HG03045 (cell line): Measurements from ENCODE around the gene PPP2R3B.
"Not testable (repeated sequence)": the region's sequence is repeated elsewhere in the genome, so short reads cannot be mapped to it uniquely, and the experiment has no call there.

Experiments
- ATAC-seq: cut with Tn5 transposase; IDR thresholded peaks from one replicate; pipeline ENCODE4 v1.9.1; 2021; ENCODE audit warnings: mild to moderate bottlenecking, moderate library complexity; ENCODE audit not compliant: unreplicated experiment

Gene PPP2R3B

DNA sequence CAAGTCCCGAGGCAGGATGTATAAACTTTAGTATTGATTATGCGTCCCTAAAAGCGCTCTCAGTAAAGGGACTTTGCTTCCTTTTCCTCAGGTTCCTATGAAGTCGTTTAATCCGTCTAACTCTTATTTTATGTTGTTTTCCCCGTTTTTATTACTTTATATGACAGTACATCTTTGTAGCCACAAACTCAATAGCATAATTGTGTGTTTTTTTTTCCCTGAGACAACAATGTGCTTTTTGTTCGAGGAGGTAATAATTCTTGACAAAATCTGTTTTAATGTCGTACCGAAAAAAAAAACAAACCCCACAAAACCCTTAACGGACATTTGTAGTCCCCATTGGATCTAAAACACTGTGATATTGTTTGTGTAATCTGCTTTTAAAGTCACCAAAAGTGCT is 17.9 kb upstream of the PPP2R3B start:
- ATAC-seq: no peak

GRCh38 chrX:402857-403256 is 16.1 kb upstream of the PPP2R3B start:
- ATAC-seq: no peak

GRCh38 chrX:400258-400657 is 13.6 kb upstream of the PPP2R3B start:
- no peak for ATAC-seq

DNA sequence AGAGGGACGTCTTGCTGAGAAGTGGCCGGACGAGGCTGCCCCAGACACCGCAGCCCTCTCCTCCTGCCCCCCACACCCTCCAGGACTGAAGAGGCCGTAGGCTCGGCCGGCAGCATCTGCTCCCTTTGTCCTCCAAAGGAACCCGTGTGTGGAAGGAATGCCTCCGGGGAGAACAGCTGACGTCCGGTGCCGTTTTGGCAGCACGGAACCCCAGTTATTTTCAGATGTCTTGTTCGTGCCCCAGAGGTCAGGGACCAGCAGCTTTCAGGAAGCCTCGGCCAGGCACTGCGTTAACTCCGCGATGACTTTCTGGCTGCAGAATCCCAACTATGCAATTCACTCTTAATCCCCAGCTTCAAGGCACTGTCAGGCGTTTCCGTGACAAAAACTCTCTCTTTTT is 10.9 kb upstream of the PPP2R3B start:
- ATAC-seq: no peak

DNA sequence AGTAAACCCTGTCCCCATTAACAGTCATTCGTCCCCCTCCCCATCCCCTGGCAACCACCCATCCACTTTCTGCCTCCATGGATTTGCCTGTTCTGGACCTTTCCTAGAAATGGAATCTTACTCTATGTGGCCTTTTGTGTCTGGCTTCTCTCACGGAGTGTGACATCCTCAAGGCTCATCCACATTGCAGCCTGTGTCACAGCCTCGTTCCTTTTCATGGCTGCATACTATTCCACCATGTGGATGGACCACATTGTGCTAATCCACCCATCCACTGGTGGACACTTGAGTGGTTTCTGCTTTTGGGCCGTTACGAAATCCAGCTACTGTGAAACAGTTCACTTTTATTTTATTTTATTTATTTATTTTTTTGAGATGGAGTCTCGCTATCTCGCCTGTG is 8.1 kb upstream of the PPP2R3B start:
- ATAC-seq: no peak

DNA sequence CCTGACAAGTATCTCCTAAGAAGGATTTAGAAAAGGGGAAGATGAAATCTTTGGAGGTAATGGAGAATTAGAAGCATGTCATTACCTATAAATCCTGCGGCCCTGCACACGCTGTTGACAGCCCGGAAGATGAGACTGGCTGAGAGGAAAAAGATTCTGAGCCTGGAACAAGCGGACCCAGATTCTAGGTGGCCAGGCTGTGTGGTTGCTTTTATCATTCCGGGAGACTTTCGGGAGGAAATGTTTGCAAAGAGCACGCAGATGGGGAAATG is 5.8 kb upstream of the PPP2R3B start:
- ATAC-seq: no peak

DNA sequence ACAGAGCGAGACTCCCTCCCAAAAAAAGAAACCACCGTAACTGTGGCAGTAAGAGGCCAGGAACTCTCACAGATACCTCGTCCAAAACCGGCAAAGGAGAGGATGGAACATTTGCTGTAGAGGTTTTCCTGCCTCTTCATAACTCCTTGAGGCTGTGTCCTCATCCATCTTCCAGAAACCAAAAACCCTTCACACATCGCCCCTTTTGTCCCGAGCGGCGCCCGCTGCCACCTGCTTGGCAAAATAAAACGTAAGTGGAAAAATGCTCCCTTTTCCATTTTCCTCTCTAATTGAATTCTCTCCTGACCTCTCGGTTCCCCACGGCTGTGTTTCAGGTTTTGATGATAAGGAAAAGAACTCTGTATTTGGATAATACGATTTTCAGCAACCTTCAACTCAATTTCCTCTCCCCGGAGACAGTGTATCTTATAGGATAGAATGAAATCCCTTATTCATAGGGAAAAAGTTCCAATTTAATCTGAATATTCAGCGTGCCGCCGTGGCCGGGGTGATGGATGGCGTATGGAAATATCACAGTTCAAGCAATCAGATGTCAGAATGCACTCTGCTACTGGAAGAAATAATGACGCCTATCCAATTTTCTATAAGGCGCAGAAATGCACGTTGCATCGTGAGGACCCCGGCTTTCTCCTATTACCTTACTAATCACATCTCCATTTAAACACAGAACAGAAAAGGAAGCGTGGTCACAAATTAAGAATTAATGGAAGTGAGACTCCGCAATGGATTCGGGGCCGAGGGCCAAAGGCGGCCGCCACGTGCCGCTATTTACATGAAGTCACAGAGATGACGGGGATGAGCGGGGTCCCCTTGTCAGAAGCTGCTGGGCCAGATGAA is 5.2 kb upstream of the PPP2R3B start:
- ATAC-seq: no peak

DNA sequence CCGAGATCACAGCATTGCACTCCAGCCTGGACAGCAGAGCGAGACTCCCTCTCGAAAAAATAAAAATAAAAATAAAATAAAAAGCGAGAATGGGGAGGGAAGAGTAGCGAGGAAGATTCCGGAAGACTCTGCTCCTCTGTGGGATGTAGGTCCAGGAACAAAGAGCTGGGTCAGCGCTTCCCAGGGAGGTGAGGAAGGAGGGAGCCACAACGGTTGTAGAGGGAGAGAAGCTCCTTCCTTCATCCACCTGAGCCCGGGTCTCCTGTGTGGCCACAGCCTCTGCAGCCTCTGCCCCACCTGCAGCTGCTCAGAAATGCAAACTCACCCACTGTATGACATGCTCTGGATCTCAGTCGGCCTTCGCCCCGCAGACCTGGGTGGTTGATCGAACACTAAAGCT is 3.8 kb upstream of the PPP2R3B start:
- ATAC-seq: no peak

GRCh38 chrX:389021-389441 is 2.3 kb upstream of the PPP2R3B start:
- no peak for ATAC-seq

DNA sequence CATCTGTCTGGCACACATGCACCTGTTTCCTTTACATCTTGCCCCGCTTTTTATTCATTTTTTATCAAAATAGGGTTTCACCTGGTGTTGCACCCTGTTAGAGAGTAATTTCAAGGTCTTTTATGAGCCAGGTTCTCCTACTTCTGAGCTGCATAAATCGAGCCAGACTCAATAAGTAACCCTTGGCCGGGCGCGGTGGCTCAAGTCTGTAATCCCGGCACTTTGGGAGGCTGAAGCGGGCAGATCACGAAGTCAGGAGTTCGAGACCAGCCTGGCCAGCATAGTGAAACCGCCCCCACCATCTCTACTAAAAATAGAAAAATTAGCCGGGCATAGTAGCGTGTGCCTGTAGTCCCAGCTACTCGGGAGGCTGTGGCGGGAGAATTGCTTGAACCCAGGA is 1.0 kb upstream of the PPP2R3B start:
- ATAC-seq: no peak

DNA sequence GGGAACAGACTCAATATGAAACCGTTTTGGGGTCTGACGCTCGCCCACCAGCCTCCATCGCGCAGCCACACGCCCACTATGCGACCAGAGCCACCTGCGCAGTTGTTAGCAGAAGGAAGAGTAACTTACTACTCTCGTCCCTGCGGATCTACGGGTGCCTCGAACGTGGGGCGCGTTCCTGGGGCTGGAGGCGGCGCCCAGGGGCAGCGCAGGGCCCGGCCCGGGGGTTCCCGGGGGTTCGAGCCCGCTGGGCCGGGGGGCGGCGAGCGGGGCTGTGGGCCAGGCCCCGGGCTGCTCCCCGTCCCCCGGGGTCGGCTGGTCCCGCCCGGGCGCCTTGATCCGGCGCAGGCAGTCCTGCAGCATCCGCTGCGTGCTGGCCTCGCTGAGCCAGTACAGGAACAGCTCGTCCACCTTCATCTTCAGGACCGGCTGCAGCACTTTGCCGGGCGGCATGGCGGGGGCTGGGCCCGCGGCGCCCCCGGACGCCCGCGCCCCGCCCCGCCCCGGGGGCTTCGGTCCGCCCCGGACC is 404 bp downstream of the PPP2R3B start:
- peak; percentile 23 for ATAC-seq

DNA sequence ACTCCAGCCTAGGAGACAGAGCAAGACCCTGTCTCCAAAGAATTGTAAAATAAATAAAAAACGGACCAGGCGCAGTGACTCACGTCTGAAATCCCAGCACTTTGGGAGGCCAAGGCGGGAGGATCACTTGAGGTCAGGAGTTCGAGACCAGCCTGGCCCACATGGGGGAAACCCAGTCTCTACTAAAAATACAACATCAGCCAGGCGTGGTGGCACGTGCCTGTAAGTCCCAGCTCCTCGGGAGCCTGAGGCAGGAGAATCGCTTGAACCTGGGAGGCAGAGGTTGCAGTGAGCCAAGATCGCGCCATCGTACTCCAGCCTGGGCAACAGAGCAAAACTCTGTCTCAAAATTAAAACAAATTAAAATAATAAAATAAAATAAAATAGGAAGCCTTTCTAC is 971 bp downstream of the PPP2R3B start:
- not testable (repeated sequence) for ATAC-seq

- ATAC-seq: no peak
These were observed 1.8 kb downstream of the PPP2R3B start for GRCh38 chrX:384861-385260.

DNA sequence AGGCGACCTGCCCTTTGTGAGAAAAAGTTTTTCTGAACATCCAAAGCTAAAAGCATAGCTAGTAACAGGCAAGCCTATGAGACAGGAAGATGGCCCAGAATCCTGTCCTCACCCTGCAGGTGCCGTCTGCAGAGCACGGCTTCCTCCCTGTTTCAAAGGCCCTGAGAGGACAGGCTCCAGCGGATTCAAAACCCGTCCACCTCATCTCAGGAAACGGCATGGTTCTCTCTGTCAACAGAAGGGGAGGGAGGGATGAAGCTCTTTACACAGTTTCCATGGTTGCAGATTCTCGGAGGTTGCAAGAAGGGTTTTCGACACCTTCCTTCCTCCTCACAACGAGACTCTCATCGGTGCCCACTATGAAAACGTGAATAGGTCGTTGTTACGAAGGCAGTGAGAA is 8.3 kb downstream of the PPP2R3B start:
- no peak for ATAC-seq

DNA sequence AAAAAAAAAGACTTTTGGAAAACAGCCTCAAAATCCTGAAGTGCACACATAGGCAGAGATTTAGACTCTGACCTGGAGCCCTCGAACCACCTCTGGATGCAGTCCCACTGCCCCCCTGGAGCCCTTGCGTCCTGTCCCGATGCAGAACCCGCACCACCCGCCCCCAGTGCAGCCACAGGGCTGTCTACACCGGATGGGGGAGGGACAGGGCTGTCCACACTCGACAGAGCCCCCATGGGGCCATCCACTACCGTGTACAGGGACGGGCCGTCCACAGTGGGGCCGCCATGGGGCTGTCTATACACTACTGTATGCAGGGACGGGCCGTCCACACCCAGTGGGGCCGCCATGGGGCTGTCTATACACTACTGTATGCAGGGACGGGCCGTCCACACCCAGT is 10.5 kb downstream of the PPP2R3B start:
- not testable (repeated sequence) for ATAC-seq

GRCh38 chrX:375181-376036 is 11.3 kb downstream of the PPP2R3B start:
- no peak for ATAC-seq

GRCh38 chrX:374596-374995 is 12.1 kb downstream of the PPP2R3B start:
- no peak for ATAC-seq

DNA sequence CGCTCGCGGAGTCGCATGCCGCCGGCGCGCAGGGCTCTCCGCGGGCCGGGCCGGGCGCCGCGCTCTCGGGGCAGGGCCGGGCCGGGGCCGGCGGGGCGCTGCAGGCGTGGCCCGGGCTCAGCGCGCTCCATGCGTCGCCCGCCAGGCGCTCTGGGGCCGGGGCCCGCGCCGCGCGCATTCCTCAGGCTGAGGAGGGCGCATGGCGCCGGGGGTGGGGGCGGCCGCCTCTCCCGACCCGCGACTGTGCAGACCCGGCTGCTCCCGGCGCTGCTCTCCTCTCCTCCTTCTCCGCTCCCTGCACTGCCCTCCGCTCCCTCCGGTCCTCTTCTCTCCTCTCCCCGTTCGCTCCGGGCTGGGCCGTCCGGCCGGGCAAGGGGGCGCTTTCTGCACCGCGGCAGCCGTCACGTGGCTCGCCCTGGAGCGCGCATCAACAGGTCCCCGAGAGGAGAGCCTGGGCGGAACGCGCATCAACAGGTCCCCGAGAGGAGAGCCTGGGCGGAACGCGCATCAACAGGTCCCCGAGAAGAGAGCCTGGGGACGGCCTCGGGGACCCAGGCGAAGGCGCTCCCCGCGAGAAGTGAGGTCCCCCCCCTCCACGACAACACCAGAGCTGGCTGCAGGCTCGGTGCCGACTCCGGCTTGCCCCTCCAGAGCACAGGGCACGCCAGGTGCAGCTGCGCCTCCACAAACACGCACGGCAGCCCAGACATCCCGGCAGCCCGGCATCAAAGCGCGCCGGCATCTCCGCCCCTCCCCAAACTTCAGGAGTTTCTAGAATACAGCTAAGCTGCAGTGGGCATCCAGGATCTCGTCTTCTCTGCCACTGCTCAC is 12.9 kb downstream of the PPP2R3B start:
- no peak for ATAC-seq

- ATAC-seq: no peak
These were observed 13.7 kb downstream of the PPP2R3B start for GRCh38 chrX:372856-373640.

DNA sequence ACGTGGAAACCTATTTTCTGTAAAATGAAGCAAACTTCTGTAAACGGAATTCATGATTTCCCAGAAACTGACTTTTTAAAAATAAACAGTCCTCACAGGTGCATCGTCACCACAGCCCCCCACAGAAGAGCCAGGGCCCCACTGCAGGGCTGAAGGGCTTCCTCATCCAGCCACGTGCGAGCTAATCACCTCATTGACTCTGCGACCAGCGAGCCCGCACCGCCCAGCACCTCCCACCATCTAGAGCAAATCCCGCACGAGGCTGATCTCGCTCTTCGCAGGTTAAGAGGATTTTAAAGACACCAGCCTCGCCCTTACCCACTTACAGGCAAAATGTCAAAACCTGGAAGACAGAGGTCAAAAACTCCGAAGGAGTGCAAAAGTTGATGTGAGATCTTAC is 14.8 kb downstream of the PPP2R3B start:
- no peak for ATAC-seq
